GM21576 (cell line): Measurements from ENCODE around the gene SLIT3.
"Not testable (repeated sequence)": the region's sequence is repeated elsewhere in the genome, so short reads cannot be mapped to it uniquely, and the experiment has no call there.

Source experiments
- ATAC-seq: cut with Tn5 transposase; IDR thresholded peaks from one replicate; pipeline ENCODE4 v1.9.1; 2021; ENCODE audit warnings: mild to moderate bottlenecking, moderate library complexity; ENCODE audit not compliant: unreplicated experiment

Gene SLIT3

GRCh38 chr5:168637793-168638192 lies 663.1 kb downstream of the SLIT3 start:
- no peak for ATAC-seq

GRCh38 chr5:168637281-168637680 lies 663.7 kb downstream of the SLIT3 start:
- ATAC-seq, result no peak

DNA sequence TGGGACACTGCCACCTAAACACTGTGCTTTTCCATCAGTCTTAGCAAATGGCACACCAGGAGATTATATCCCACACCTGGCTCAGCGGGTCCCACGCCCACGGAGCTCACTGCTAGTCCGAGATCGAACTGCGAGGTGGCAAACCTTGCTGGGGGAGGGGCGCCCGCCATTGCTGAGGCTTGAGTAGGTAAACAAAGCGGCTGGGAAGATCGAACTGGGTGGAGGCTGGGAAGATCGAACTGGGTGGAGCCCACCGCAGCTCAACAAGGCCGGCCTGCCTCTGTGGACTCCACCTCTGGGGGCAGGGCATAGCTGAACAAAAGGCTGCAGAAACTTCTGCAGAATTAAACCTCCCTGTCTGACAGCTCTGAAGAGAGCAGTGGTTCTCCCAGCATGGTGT lies 670.0 kb downstream of the SLIT3 start:
- not testable (repeated sequence) for ATAC-seq

GRCh38 chr5:168624850-168625364 lies 676.0 kb downstream of the SLIT3 start:
- ATAC-seq, result no peak

GRCh38 chr5:168620807-168621206 lies 680.1 kb downstream of the SLIT3 start:
- ATAC-seq, result no peak

GRCh38 chr5:168614661-168615060 lies 686.3 kb downstream of the SLIT3 start:
- ATAC-seq, result no peak

DNA sequence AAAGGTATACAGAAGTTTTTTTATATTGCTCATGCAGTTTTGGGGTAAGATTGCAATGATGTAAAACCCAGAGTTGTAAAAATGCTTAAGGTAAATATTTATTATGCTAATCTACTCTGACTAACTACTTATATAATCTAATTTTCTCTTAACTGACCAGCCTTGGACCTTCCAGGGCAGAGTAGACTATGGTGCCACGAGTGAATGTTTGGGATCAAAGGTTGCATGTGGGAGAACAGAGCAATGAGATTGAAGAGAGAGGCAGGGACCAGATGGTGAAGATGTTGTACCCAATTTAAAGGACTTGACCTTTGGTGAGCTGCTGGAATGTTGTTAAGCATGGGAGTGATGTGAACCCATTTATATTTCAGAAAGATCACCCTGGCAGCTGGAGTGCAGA lies 686.9 kb downstream of the SLIT3 start:
- ATAC-seq, result no peak

GRCh38 chr5:168613396-168613795 lies 687.5 kb downstream of the SLIT3 start:
- ATAC-seq, result no peak

DNA sequence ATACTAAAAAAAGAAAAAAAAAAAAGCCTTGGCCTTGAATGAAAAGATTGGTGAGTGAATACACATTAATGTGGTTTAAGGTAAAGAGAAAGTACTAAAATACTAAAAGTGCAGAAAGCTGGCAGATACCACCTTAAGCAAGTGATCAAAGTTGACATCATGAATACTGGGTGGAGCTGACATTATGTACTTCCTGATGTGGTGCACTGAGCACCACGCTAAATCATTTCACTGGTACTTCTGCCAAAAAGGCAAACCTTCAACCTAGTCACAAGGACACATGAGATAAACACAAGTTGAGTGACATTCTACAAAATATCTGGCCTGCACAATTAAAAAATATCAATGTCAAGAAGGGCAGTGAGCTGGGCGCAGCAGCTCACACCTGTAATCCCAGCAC lies 687.9 kb downstream of the SLIT3 start:
- ATAC-seq, result no peak

DNA sequence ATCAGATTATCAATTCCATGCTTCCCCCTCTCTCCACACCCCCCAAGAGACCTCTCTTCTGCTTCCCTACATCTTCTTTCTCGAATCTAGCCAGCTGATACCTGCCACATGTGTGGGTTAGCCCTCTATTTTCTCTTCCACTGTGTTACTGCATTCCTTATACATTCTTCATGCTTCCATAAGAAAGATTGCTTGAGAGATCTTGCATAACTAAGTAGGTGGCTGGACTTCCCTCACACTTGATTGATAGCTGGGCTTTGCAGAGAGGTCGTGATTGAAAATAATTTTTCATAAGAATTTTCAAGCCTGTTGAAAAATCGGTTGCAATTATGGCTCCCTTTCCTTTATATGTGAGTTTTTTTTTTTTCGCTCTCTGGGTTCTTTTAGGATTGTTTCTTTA lies 688.8 kb downstream of the SLIT3 start:
- ATAC-seq, result no peak
